Trophoblast cell (in vitro differentiated cells and primary cell): ENCODE results near the gene STK38L.

ENCODE experiments used
- DNase-seq, 2 donors: peaks; one replicate each; pipeline ENCODE4 v3.0.0-alpha.2; 2016
- H2AFZ ChIP-seq: 2 replicates; pipeline ENCODE4 v1.6.1; 2013; ENCODE audit warnings: low read length, moderate library complexity, mild to moderate bottlenecking; ENCODE audit not compliant: insufficient read depth, poor library complexity
- H2AK5ac ChIP-seq: 2 replicates; pipeline ENCODE4 v1.6.1; 2013; ENCODE audit warnings: mild to moderate bottlenecking, low read length
- H2BK120ac ChIP-seq: 2 replicates; pipeline ENCODE4 v1.6.1; 2013; ENCODE audit warnings: low read length, mild to moderate bottlenecking, moderate library complexity; ENCODE audit not compliant: insufficient read depth, poor library complexity
- H2BK12ac ChIP-seq: 2 replicates; pipeline ENCODE4 v1.6.1; 2013; ENCODE audit warnings: mild to moderate bottlenecking, low read length, moderate library complexity
- H2BK5ac ChIP-seq: 2 replicates; pipeline ENCODE4 v1.6.1; 2013; ENCODE audit warnings: low read length, low read depth, moderate library complexity, mild to moderate bottlenecking; ENCODE audit not compliant: poor library complexity
- H3K14ac ChIP-seq: 2 replicates; pipeline ENCODE4 v1.6.1; 2013; ENCODE audit warnings: mild to moderate bottlenecking, low read length
- H3K18ac ChIP-seq: 2 replicates; pipeline ENCODE4 v1.6.1; 2013; ENCODE audit warnings: mild to moderate bottlenecking, low read length
- H3K23ac ChIP-seq: 2 replicates; pipeline ENCODE4 v1.6.1; 2013; ENCODE audit warnings: low read length
- H3K27ac ChIP-seq: 2 replicates; pipeline ENCODE4 v1.5.1; 2013; ENCODE audit warnings: low read depth, mild to moderate bottlenecking, inconsistent platforms, low read length, moderate library complexity
- H3K27me3 ChIP-seq: 2 replicates; pipeline ENCODE4 v1.6.1; 2013; ENCODE audit warnings: inconsistent platforms, mild to moderate bottlenecking, low read length, moderate library complexity; ENCODE audit not compliant: insufficient read depth
- H3K36me3 ChIP-seq, 2 experiments: 1 replicate in 1 of 2; 2 replicates in 1 of 2; pipeline ENCODE4 v1.6.1; 2013; ENCODE audit warnings: low read length in 2 of 2, mild to moderate bottlenecking in 2 of 2, moderate library complexity in 1 of 2; ENCODE audit not compliant: insufficient read depth in 2 of 2, control insufficient read depth in 1 of 2
- H3K4ac ChIP-seq: 2 replicates; pipeline ENCODE4 v1.6.1; 2013; ENCODE audit warnings: low read depth, mild to moderate bottlenecking, low read length, moderate library complexity
- H3K4me1 ChIP-seq, 2 experiments: 1 replicate in 1 of 2; 2 replicates in 1 of 2; pipeline ENCODE4 v1.6.1; 2013; ENCODE audit warnings: low read length in 2 of 2, mild to moderate bottlenecking in 2 of 2, moderate library complexity in 1 of 2; ENCODE audit not compliant: insufficient read depth in 2 of 2, control insufficient read depth in 1 of 2
- H3K4me2 ChIP-seq: 2 replicates; pipeline ENCODE4 v1.6.1; 2013; ENCODE audit warnings: inconsistent platforms, mild to moderate bottlenecking, low read length, moderate library complexity
- H3K4me3 ChIP-seq: 2 replicates; pipeline ENCODE4 v1.5.1; 2013; ENCODE audit warnings: mild to moderate bottlenecking, low read depth, low read length, inconsistent platforms
- H3K79me1 ChIP-seq: one replicate; pipeline ENCODE4 v1.6.1; 2013; ENCODE audit warnings: low read length
- H3K79me2 ChIP-seq: 2 replicates; pipeline ENCODE4 v1.6.1; 2013; ENCODE audit warnings: low read length, mild to moderate bottlenecking; ENCODE audit not compliant: control insufficient read depth, insufficient read depth, poor library complexity
- H3K9ac ChIP-seq: 2 replicates; pipeline ENCODE4 v1.6.1; 2013; ENCODE audit warnings: mild to moderate bottlenecking, low read length
- H3K9me3 ChIP-seq: 2 replicates; pipeline ENCODE4 v1.6.1; 2013; ENCODE audit warnings: low read depth, mild to moderate bottlenecking, control low read depth, inconsistent platforms, low read length; ENCODE audit not compliant: insufficient read depth
- H4K12ac ChIP-seq: 2 replicates; pipeline ENCODE4 v1.6.1; 2013; ENCODE audit warnings: low read depth, mild to moderate bottlenecking, low read length, moderate library complexity
- H4K8ac ChIP-seq: 2 replicates; pipeline ENCODE4 v1.6.1; 2013; ENCODE audit warnings: low read depth, mild to moderate bottlenecking, low read length, moderate library complexity
- H4K91ac ChIP-seq: one replicate; pipeline ENCODE4 v1.6.1; 2013; ENCODE audit warnings: low read depth, mild to moderate bottlenecking, low read length, moderate library complexity
- WGBS: extraction: QIAGEN DNeasy Blood & Tissue Kit; methylation state at CpG from one replicate; pipeline ENCODE4 v1.1.7; 2013; ENCODE audit warnings: missing lambda C conversion rate; ENCODE audit not compliant: insufficient read length, insufficient coverage; ENCODE audit errors: extremely low coverage; 5-methylcytosine and 5-hydroxymethylcytosine counted together

Gene STK38L

GRCh38 chr12:27272373-27273028 is 28.4 kb downstream of the STK38L start:
- Histone ChIP-seq H3K79me1 (no peaks in the 10 kb centered on the region), H4K12ac (no peak overlapping the region), H2BK120ac (no peak overlapping the region), H3K4me2 (no peak overlapping the region), H3K79me2 (no peaks in the 10 kb centered on the region), H4K8ac (no peak overlapping the region), H2BK12ac (no peak overlapping the region), H3K4me3 (no peak overlapping the region), H2AFZ (no peak overlapping the region), H3K4ac (no peak overlapping the region), H2BK5ac (no peak overlapping the region), H3K27me3 (no peaks in the 10 kb centered on the region), H3K9me3 (no peaks in the 10 kb centered on the region), H2AK5ac (no peak overlapping the region), H3K27ac (no peak overlapping the region), H3K23ac (no peak overlapping the region), H3K14ac (no peak overlapping the region), H3K4me1 (no peaks in the 10 kb centered on the region), H3K18ac (no peak overlapping the region), H3K9ac (no peak overlapping the region), H3K36me3 (no peaks in the 10 kb centered on the region), H4K91ac (no peak overlapping the region)
- WGBS, result no CpG with 5 or more reads among the region's 2 CpGs
- no peak for DNase-seq

GRCh38 chr12:27273114-27273513 is 29.0 kb downstream of the STK38L start:
- no peak for DNase-seq
- H3K4me1 ChIP-seq, result no peaks in the 10 kb centered on the region
- H3K4me3 ChIP-seq, result no peak overlapping the region
- H3K79me1 ChIP-seq, result no peaks in the 10 kb centered on the region
- H3K14ac ChIP-seq, result no peak overlapping the region
- H3K27ac ChIP-seq, result no peak overlapping the region
- H3K79me2 ChIP-seq, result no peaks in the 10 kb centered on the region
- H2AFZ ChIP-seq, result no peak overlapping the region
- H2BK120ac ChIP-seq, result no peak overlapping the region
- H2BK5ac ChIP-seq, result no peak overlapping the region
- no peak overlapping the region for H3K4ac ChIP-seq
- no peaks in the 10 kb centered on the region for H3K27me3 ChIP-seq
- no peak overlapping the region for H4K12ac ChIP-seq
- no peaks in the 10 kb centered on the region for H3K9me3 ChIP-seq
- H2BK12ac ChIP-seq, result no peak overlapping the region
- no peaks in the 10 kb centered on the region for H3K36me3 ChIP-seq
- no peak overlapping the region for H3K4me2 ChIP-seq
- no peak overlapping the region for H3K18ac ChIP-seq
- H2AK5ac ChIP-seq, result no peak overlapping the region
- no peak overlapping the region for H3K9ac ChIP-seq
- H4K91ac ChIP-seq, result no peak overlapping the region
- no peak overlapping the region for H4K8ac ChIP-seq
- WGBS, result no CpG with 5 or more reads among the region's 5 CpGs
- no peak overlapping the region for H3K23ac ChIP-seq

- Histone ChIP-seq H3K4me3 (no peak overlapping the region), H4K91ac (no peak overlapping the region)
Observed at GRCh38 chr12:27274706-27275105, 30.6 kb downstream of the STK38L start.

GRCh38 chr12:27276275-27276674 is 32.2 kb downstream of the STK38L start:
- Histone ChIP-seq H3K4me3 (no peak overlapping the region), H3K4me2 (no peak overlapping the region), H3K79me1 (no peaks in the 10 kb centered on the region), H3K79me2 (no peaks in the 10 kb centered on the region), H3K36me3 (no peaks in the 10 kb centered on the region), H3K27me3 (no peaks in the 10 kb centered on the region), H3K4me1 (no peaks in the 10 kb centered on the region), H2BK120ac (no peak overlapping the region), H3K4ac (no peak overlapping the region), H2AK5ac (no peak overlapping the region), H3K9me3 (no peaks in the 10 kb centered on the region), H2BK5ac (no peak overlapping the region), H4K12ac (no peak overlapping the region), H4K8ac (no peak overlapping the region), H3K14ac (no peak overlapping the region), H4K91ac (no peak overlapping the region), H3K9ac (no peak overlapping the region), H3K23ac (no peak overlapping the region), H3K27ac (no peak overlapping the region), H2AFZ (no peak overlapping the region), H2BK12ac (no peak overlapping the region), H3K18ac (no peak overlapping the region)
- WGBS, result no CpG with 5 or more reads among the region's 3 CpGs
- no peak for DNase-seq

More at GRCh38 chr12:27274706-27275105, 30.6 kb downstream of the STK38L start:
- H3K4ac ChIP-seq, result no peak overlapping the region
- DNase-seq, result no peak
- no peaks in the 10 kb centered on the region for H3K79me2 ChIP-seq
- H2BK12ac ChIP-seq, result no peak overlapping the region
- no peaks in the 10 kb centered on the region for H3K36me3 ChIP-seq
- no peak overlapping the region for H2AK5ac ChIP-seq
- no peaks in the 10 kb centered on the region for H3K27me3 ChIP-seq
- no peak overlapping the region for H4K8ac ChIP-seq
- no peak overlapping the region for H3K14ac ChIP-seq
- no peak overlapping the region for H3K23ac ChIP-seq
- no peak overlapping the region for H3K27ac ChIP-seq
- no peak overlapping the region for H2BK5ac ChIP-seq
- no peaks in the 10 kb centered on the region for H3K9me3 ChIP-seq
- H4K12ac ChIP-seq, result no peak overlapping the region
- no peak overlapping the region for H2BK120ac ChIP-seq
- no peak overlapping the region for H3K9ac ChIP-seq
- no peak overlapping the region for H3K4me2 ChIP-seq
- H3K79me1 ChIP-seq, result no peaks in the 10 kb centered on the region
- no peak overlapping the region for H3K18ac ChIP-seq
- WGBS, result no CpG with 5 or more reads among the region's 2 CpGs
- H2AFZ ChIP-seq, result no peak overlapping the region
- H3K4me1 ChIP-seq, result no peaks in the 10 kb centered on the region
